Cerebellar cortex (tissue), 1 donor: Measurements from ENCODE around the gene FAM124A.

Experiments used
- DNase-seq: peaks from one replicate; pipeline ENCODE4 v3.0.0-alpha.2; 2015; ENCODE audit warnings: low spot score

The FAM124A gene

DNA sequence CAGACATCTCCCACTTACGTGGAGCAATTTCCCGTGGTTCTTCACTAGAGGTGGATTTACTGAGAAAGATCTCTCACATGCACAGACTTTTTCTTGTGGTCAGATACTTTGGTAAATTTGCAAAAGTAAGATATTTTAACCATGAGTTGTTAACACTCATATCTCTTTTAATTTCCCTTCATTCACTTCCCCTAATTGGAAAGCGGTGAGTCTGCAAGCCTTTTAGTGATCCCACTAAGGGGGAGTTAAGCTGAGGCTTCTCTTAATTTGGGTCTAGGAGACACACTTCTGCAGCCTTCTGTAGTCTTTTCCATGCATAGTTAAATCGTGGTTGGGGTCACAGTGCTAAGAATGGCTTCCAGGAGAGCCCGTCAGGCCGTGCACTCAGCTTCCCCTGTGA, 86.6 kb downstream of the FAM124A start:
- DNase-seq: no peak

DNA sequence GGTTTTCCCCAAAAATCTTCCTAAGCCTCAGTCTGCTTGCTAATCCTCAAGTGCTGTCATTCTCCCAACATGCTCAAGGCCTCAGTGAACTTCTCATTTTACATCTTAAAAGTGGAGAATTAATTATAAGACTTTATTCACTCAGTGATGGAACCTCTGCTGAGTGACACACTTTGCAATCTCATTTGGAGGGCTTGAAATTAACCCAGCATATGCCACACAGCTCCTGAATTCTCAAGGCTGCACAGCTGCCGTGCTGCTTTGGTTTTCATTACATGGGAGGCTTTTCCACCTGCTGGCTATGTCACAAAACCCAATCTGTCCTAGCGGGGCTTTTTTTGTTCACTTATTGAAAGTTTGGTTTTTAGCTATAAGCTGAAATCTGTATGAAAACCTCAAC, 89.0 kb downstream of the FAM124A start:
- no peak for DNase-seq

DNA sequence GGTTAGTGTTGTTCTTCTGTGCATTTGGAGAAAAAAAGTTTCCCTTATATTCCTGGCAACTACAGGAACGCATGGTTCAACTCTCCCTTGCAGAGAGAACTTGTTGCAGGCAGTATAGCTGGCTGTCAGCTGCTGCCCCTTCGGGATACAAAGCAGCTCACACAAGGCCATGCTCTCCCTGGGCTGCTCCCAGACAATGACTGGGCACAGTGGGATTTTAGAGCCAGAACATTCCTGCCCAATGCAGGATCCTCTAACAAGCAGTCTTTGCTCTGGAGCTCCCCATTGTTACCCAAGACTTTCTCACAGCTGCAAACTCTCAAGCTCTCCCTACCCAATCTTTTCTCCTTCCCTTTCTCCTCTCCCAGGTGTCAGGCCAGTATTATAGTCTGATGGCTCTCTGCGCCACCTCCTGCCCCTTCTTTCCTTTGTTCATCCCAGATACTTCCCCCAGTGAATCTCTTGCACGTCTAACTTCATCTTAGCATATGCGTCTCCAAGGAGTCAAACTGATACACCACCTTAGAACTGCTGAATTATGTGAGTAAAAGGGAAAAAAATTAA, 89.8 kb downstream of the FAM124A start:
- no peak for DNase-seq

DNA sequence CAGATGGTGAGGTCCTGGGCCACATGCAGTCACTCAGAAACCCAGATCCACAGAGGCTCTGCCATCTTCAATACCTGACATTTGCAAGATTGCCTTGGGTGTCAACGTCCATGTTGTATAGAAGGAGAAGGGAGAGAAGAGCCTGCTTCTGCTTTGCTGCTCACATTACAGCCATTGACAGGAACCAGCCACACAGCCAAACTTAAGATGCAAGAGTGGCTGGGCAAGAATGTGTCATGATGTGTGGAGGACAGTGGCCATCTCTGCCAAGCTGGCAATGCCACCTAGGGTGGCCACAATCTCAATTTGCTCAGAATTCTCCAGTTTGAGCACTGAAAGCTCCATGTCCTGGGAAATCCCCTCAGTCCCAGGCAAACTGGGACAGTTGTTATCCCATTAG, 91.4 kb downstream of the FAM124A start:
- DNase-seq: no peak

DNA sequence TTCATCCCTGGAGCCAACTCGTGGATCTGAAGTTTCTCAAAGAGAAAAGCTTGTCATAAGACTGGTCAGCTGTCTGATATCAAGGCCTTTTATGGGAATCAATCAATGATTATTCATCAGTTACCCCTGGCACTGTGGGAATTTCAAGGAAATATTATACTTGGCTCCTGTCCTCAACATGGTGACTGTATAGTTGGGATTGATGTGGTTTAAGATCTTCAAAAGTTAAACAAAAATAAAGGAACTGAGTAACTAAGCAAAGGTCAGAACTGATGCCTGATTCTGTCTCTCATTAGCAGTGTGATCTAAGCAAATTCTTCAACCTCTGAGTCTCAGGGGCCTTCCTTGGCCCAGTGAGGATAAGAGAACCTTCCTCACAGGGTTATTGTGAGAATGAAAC, 95.1 kb downstream of the FAM124A start:
- DNase-seq: no peak

DNA sequence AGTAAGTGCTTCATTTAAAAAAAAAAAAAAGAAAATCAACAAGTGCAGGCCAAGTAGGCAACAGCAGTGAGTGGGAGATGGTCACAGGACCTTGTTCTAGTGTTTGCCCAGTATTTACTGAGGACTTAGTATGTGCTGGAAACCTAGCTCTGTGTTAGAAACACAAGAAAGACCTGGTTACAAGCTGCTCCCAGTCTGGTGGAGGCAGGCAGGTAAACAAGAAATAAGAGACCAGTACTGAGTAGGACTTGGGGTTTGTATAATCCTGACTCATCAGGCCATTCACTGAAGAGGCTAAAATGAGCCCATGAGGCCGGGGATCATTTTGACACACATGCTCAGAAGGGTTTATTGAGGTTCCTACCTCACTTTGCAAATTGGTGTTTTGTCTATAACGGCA, 95.8 kb downstream of the FAM124A start:
- no peak for DNase-seq

DNA sequence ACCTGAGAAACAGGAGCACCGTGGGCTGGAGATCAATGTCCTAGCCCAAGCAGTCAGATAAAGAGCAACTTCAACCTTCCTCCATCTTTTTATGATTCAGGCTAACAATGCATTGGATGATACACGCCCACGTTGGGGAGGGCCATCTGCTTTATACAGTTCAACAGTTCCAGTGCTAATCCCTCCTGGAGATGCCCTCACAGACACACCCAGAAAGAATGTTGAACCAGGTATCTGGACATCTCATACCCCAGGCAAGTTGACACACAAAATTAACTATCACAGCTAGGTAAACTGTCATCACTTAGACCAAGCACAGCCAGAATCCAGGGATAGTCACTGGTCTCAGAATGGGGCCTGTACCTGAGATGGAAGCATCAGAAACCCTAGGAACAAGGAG, 96.7 kb downstream of the FAM124A start:
- DNase-seq: no peak

DNA sequence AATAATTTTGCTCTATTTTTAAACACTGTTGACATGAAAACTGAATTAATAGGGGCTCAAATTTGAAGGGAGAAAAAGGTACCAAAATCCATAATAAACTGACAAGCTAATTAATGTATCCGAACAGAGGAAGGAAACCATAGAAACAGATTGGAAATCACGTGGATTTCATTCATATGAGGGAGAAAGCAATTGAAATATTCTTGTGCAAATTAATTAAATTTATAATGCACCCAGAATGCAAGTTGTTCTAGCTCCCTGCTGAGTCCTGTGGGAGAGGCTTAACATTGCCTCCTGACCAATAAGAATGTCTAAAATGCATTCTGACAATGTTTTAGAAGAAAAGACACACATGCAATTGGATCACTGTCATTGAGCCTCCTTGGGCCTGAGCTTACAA, 99.6 kb downstream of the FAM124A start:
- DNase-seq: no peak

DNA sequence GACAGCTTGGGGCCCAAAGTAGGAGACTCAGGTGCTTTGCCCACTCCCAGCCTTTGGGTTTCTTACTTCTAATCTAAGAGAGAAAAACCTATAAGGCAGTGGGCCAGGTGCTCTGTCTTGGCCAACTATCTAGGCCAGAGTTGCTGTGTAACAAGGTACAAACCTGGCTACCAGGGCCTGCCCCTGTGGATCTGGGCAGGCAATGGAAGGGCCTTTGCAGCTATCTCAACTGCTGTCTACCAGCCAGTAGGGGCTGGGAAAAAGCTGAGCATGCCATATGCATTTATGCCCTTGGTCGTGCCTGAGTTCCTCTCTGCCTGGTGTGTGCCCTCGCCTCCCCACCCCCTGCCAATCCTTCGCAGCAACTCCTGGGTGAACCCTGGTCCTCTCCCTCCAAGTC, 100.6 kb downstream of the FAM124A start:
- no peak for DNase-seq

DNA sequence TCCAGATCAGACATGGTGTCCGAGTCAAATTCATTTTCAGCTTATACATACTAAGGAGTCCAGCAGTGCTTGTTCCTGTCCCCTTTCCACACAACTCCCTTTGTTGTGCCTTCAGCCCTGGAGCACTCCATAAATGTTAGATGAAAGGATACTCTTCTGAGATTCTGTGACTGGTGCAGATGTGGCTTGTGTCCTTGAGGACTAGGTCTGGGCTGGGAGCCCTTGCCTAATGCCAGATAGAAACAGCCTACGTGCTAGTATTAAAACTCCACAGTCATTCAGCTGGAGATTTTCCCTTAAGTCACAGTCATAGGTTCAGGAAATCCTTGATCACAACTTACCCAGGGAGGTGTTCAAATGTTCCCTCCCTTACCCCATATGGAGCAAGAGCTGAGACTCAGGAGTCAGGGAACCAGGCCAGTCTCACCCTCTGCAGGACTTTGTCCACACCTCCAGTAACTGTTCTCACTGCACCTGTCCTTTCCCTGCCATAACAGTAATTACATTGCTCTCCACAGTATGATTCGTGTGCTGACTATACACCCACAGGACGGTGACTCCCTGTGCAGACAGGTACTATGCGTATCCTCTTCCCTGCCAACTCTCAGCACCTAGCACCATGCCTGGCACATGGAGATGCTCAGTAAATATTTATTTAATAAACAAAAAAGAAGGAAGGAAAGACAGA, 101.8 kb downstream of the FAM124A start:
- no peak for DNase-seq

DNA sequence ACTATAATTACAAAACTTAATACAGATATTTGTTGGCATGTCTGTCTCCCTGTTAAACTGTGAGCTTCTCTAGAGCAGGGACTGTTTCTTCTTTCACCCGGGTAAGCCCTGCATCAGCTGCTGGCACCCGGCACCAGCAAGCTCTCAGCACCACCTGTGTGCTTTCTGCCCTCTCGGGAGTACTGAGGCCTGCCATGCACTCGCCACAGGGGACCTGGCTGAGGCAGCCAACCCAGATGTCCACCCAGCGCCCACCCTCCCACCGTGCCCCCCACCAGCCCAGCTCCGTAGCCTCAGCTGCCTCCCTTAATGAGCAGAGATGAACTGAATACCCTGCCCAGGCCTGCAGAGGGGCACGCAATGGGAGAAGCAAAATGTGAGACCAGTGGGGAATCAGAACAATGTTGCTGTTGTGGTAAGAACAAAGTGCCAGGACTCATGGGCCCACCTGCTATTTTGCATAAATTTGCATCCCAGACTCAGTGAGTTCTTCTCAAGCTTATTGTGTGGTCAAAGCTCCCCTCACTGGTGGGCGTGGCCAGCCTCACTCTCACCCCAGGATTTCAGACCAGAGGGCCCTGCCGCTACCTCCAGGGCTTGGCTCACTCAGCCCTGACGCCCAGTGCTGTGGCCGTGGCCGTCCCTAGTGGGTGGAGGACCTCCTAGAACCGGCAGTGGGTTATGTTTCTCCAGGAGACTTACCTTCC, 102.7 kb downstream of the FAM124A start:
- no peak for DNase-seq

DNA sequence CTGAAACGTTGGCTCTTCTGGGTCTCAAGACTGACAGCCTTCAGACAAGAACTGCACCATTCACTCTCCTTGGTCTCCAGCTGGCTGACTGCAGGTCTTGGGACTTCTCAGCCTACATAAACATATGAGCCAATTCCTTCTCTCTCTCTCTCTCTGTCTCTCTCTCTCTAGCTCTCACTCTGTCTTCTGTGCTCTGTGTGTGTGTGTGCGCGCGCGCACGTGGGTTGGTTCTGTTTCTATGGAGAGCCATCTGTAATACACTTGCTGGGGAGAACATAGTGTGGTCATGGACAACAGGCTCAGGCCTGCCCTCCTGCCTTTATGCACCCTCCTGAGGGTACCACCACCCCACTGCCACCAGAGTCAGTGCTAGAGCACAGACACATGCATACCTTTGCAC, 103.6 kb downstream of the FAM124A start:
- DNase-seq: no peak

DNA sequence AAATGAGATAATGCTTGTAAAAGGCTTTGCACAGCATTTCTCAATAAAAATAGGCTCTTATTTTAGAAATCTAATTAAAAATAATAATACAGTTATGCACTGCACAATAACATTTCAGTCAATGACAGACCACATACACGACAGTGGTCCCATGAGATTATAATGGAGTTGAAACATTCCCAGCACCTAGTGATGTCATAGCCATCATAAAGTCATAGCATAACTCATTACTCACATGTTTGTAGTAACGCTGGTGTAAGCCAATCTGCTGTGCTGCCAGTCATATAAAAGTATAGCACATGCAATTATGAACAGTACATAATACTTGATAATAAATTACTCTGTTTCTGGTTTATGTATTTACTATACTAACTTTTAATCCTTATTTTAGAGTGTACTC, 104.6 kb downstream of the FAM124A start:
- no peak for DNase-seq

DNA sequence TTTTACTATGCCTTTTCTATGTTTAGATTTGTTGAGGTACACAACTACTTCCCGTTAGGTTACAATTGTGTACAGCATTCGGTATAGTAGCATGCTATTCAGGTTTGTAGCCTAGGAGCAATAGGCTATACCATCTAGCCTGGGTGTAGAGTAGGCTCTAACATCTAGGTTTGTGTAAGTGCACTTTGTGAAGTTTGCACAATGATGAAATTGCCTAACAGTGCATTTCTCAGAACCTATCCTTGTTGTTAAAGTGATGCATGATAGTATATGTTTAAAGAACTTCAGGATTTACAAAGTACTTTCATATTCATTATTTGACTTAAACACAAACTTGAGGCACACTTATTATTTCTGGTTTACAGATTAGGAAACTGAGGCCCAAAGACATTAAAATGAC, 105.8 kb downstream of the FAM124A start:
- no peak for DNase-seq

DNA sequence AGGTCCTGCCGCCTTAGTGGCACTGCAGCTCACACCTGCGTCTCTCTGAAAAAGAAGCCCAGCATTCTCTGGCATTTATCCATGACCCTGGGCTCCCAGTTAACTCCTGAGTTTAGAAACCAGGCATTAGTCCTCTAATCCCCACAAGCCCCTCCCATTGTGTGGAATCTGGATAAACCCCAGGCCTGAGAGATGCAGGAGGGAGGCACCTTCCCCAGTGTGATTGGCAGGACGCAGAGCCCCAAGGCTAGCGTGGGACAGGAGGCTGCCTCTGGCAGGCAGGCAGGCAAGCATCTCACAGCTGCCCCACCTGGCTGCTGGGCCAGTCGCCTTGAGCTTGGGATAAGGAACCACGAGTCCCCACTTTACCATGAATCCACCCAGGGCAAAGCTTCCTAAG, 106.3 kb downstream of the FAM124A start:
- no peak for DNase-seq

DNA sequence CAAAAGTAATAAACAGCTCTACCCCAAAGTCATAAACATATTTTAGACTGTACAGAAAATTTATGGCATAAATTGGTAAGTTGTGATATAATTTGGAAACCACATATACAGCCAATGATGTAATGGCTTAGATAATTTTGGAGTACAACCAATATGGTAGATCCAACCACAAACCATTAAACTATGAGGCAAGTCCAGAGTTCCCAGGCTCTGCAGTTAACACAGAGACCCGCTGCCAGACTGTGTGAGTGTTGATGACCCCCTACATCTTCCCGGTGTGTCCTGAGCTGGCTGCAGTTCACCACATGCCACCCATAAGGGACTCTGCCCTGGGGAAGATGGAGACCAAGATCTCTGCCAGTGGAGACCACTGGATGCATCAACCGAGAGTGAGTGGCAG, 107.4 kb downstream of the FAM124A start:
- DNase-seq: no peak

DNA sequence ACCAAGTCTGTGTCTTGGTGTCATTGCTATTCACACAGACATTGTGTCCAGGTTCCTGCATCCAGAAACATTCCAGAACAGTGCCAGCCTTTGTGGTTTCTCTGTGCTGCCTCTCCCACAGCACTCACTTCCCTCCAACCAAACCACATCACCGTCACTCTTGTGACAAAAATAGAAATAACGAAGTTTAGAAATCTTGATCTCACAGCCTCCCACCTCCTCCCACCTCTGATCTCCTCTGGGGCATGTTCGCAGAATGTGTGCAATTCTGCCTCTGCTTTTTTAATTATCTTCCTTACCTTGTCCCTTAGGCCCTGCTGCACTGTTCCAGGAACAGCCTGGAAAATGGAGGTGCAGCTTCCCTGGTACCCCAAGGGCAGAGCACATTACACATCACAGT, 108.6 kb downstream of the FAM124A start:
- DNase-seq: no peak

DNA sequence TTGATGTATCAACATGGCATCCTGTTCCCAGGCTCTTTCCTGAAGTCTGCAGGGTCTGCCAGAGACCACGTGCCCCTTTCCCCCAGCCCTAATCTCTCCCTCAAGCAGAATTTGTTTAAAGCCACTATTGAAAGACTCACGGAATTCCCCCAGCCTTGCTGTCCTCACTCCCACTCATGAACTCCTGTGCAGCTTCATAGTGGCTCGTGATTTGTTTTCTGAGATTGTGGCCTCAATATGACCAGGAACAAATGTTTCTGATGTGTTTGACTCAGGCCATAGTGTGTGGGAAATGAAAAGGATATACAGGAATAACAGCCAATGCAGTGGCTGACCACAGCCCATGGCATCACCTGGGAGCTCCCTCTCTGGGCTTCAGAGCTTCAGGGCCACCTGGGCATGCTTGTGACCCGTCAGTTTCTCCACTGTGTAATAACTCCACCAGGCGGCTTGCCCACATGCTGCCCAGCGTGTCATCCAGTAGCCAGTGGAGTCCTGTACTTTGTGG, 109.2 kb downstream of the FAM124A start:
- DNase-seq: no peak

DNA sequence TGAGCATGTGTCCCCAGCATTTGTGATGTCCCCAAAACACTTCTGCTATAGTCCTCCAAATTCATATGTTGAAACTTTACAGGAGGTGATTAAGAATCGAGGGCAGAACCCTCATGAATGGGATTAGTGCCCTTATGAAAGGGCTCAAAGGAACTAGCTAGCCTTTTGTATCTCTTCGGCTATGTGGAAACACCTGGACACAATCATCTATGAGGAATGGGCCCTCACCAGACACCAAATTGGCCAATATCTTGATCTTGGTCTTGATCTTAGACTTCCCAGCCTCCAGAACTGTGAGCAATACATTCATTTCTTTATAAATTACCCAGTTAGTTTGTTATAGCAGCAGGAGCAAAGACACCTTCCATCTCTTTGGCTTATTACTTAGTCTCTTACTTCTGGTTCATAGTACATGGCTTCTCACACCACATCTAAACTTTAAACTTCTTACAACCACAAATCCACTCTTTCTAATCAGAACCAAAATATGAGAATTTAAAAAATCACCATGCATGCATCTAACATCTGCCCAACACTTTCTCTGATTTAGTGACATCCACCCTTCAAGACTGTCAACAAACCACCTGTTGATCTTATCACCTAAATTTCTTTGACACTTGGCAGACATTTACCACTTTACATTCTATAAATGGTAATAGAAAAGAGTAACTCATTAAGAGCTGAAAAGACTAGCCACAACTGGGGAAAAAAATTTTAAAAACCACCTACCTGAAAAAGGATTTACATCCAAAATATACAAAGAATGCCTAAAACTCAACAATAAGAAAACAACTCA, 110.6 kb downstream of the FAM124A start:
- DNase-seq: no peak

DNA sequence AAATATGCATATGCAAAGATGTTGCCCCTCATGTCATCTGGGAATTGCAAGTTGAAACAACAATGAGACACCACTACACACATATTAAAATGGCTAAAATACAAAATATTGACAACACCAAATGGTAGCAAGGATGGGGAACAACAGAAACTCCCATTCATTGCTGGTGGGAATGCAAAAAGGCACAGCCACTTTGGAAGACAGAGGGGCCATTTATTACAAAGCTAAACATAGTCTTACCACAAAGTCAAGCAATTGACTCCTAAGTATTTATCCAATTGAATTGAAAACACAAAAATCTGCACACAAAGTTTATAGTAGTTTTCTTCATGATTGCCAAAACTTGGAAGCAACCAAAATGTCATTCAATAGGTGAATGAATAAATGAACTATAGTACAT, 111.2 kb downstream of the FAM124A start:
- no peak for DNase-seq

DNA sequence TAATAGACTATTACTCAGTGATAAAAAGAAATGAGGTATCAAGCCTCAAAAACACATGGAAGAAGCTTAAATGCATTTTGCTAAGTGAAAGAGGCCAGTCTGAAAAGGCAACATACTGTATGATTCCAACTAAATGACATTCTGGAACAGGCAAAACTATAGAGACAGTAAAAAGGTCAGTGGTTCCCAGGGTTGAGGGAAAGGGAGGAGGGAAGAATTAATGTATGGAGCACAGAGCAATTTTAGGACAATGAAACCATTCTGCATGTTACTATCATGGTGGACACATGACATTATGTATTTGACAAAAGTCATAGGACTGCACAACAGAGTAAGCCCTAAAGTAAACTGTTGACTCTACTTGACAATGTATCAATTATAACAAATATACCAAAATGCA, 111.6 kb downstream of the FAM124A start:
- DNase-seq: no peak
